Activated T-helper 2 cell treated with anti-CD3 and anti-CD28 coated beads, Interferon-gamma antibody, Interleukin-2, Interleukin-4, amounts not matched to agents 10 μg/mL and 5 μg/mL and 100 μg/mL, durations not matched to agents 14 hours and 24 hours and 36 hours (primary cell): Measurements from ENCODE around the gene SELENOS. TPM values are rescaled to one million over a fixed set of nuclear protein-coding genes. Genes with fewer than 3 reads are reported as not detected.

ENCODE experiments used
- DNase-seq: peaks from one replicate; pipeline ENCODE4 v3.0.0; 2021; ENCODE audit warnings: low spot score
- H3K27ac Mint-ChIP-seq: one replicate; pipeline ENCODE4 v1.8.0; 2021; ENCODE audit warnings: mixed read lengths
- H3K27me3 Mint-ChIP-seq: one replicate; pipeline ENCODE4 v1.8.0; 2021; ENCODE audit warnings: low read depth, mixed read lengths
- H3K36me3 Mint-ChIP-seq: one replicate; pipeline ENCODE4 v1.8.0; 2021; ENCODE audit warnings: low read depth, mixed read lengths
- H3K4me1 Mint-ChIP-seq: one replicate; pipeline ENCODE4 v1.8.0; 2021; ENCODE audit warnings: low read depth, mixed read lengths
- H3K4me3 Mint-ChIP-seq: one replicate; pipeline ENCODE4 v1.8.0; 2021; ENCODE audit warnings: low read depth, mild to moderate bottlenecking, moderate library complexity, mixed read lengths
- H3K9me3 Mint-ChIP-seq: one replicate; pipeline ENCODE4 v1.8.0; 2021; ENCODE audit warnings: mixed read lengths
- intact Hi-C: fragments of 100-400 bp; cut with micrococcal nuclease; formaldehyde crosslinking; loops from one replicate; pipeline ENCODE4 v1.15.1; 2023
- total RNA-seq: library from RNA; stranded (reverse); gene quantifications from 2 replicates; pipeline ENCODE4 v1.2.3, GENCODE V29; 2022

Gene SELENOS
- total RNA-seq, 1 donor from 2014 or later = 39.2 TPM

- peaks cover 16% of the 10 kb centered on the region for H3K4me1 Mint-ChIP-seq
- intact Hi-C loops = no loop called here
- no peak for DNase-seq
- H3K4me3 Mint-ChIP-seq = no peak overlapping the region
- H3K27ac Mint-ChIP-seq = no peak overlapping the region
- H3K27me3 Mint-ChIP-seq = no peaks in the 10 kb centered on the region
- no peaks in the 10 kb centered on the region for H3K9me3 Mint-ChIP-seq
- peaks cover 64% of the 10 kb centered on the region for H3K36me3 Mint-ChIP-seq
Observed at GRCh38 chr15:101280007-101280406, 2.7 kb upstream of the SELENOS start.

DNA sequence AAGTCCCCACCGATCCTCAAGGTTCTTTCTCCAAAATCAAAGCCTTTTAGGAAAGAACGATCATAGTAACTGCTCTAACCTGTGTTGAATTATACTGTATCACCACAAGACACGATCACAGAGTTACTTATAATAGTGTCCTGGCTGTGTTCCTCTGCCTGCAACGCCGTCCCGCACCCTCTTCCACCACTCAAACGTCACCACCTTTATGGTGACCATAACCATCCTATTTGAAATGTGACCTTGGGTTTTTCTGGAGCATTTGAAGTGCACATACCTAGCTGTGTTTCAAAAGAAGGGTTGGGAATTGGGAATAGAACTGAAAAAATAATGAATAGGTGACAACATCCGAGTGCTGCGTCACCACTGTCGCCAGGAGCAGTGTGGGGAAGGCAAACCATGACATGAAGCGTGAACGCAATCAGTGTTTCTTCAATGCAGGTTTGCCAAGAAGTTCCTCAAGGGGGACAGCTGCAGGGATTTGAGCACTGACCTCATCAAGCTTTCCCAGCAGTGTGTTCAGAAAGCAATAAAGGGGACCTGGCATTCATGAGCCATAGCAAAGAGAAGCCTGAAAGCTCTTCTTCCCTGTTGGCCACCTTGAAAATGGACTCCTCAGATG is 769 bp upstream of the SELENOS start:
- peaks cover 67% of the 10 kb centered on the region for H3K36me3 Mint-ChIP-seq
- H3K4me1 Mint-ChIP-seq = peaks cover 24% of the 10 kb centered on the region
- no peaks in the 10 kb centered on the region for H3K9me3 Mint-ChIP-seq
- peak overlapping the region; percentile 82 for H3K4me3 Mint-ChIP-seq
- no peaks in the 10 kb centered on the region for H3K27me3 Mint-ChIP-seq
- DNase-seq = no peak
- intact Hi-C loops = loop anchor here (2.0 kb wide), 1 partner anchor 17 kb away; the partner anchor contains the start of gene SNRPA1
- H3K27ac Mint-ChIP-seq = peak overlapping the region; percentile 60

DNA sequence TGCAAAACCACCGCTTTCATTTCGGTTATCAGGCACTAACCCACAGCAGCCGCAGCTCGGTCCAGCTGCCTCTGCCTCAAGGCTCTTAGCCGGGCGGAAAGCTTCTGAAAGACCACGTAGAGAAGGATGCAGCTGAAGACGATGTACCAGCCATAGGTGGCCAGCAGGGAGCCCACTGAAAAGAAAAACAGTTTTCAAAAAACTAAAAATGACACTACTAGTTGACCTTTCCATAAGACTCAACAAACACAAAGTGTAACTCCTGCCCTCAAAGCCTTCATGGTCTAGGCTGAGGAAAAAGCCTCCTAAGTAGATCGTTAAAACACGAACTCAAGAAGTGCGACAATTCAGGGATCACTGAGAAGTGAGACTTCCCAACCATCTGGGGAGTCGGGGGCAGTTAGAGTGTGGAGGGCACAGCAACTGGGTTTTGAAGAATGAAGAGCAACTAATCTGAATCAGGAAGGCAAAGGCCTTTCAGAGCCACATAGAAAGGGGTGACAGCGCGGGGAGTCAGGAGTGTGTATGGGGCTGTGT is 716 bp downstream of the SELENOS start:
- DNase-seq = no peak
- no peaks in the 10 kb centered on the region for H3K27me3 Mint-ChIP-seq
- intact Hi-C loops = loop anchor here (2.0 kb wide), 1 partner anchor 18 kb away; the partner anchor contains the start of gene SNRPA1
- peaks cover 67% of the 10 kb centered on the region for H3K36me3 Mint-ChIP-seq
- H3K9me3 Mint-ChIP-seq = no peaks in the 10 kb centered on the region
- peak overlapping the region; percentile 92 for H3K27ac Mint-ChIP-seq
- peak overlapping the region; percentile 99 for H3K4me3 Mint-ChIP-seq
- H3K4me1 Mint-ChIP-seq = peaks cover 24% of the 10 kb centered on the region

DNA sequence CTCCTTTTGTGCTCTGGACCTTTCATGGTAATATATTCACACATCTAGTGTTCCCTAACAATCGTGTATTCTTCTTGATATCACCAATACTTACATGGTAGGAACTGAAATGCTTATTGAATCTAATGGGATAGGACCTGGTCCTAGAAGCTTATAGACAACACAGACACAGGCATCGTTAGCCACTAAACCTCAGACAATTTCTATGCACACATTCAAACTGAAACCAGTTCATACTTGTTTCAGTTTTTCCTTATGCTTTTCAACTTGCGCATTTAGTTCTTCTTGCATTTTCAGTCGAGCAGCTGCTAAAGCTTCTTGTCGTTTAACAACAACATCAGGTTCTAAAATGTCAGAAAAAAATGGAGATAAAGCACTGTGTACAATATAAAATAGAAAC is 2.3 kb downstream of the SELENOS start:
- peak overlapping the region; percentile 53 for H3K4me3 Mint-ChIP-seq
- no peaks in the 10 kb centered on the region for H3K27me3 Mint-ChIP-seq
- DNase-seq = no peak
- peaks cover 68% of the 10 kb centered on the region for H3K36me3 Mint-ChIP-seq
- intact Hi-C loops = no loop called here
- H3K9me3 Mint-ChIP-seq = no peaks in the 10 kb centered on the region
- peak overlapping the region; percentile 60 for H3K27ac Mint-ChIP-seq
- peaks cover 24% of the 10 kb centered on the region for H3K4me1 Mint-ChIP-seq

- Mint-ChIP-seq H3K36me3 (peaks cover 71% of the 10 kb centered on the region), H3K27ac (no peak overlapping the region), H3K9me3 (no peaks in the 10 kb centered on the region), H3K27me3 (no peaks in the 10 kb centered on the region), H3K4me1 (peaks cover 24% of the 10 kb centered on the region), H3K4me3 (no peak overlapping the region)
- intact Hi-C loops = no loop called here
- DNase-seq = no peak
Observed at GRCh38 chr15:101273534-101273933, 3.8 kb downstream of the SELENOS start.

DNA sequence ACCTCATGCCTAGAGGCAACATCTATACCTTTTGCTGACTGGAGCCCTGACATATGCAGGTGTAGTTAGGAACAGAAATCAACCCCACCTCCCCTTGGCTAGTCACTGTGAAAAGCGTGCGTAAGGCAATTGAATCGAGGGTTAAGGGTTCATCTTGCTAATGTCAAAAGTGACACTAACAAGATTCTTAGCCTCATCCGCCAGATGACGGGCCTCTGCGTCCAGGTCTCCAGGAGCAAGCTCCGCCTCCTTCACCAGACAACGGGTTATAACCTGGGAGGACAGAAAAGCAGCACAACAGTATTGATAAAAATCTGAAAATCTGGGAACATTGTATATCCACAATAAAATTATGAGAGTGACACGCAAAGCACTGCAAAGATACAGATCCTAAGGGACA is 4.7 kb downstream of the SELENOS start:
- DNase-seq = no peak
- Mint-ChIP-seq H3K27ac (no peak overlapping the region), H3K27me3 (no peaks in the 10 kb centered on the region), H3K36me3 (peaks cover 71% of the 10 kb centered on the region), H3K4me1 (peaks cover 18% of the 10 kb centered on the region), H3K9me3 (no peaks in the 10 kb centered on the region), H3K4me3 (no peak overlapping the region)
- intact Hi-C loops = no loop called here

GRCh38 chr15:101269479-101270223 is 7.6 kb downstream of the SELENOS start:
- Mint-ChIP-seq H3K9me3 (no peaks in the 10 kb centered on the region), H3K36me3 (peaks cover 58% of the 10 kb centered on the region), H3K27ac (no peak overlapping the region), H3K4me3 (no peak overlapping the region), H3K27me3 (no peaks in the 10 kb centered on the region), H3K4me1 (peaks cover 4% of the 10 kb centered on the region)
- no peak for DNase-seq
- intact Hi-C loops = no loop called here

GRCh38 chr15:101267320-101268104 is 9.8 kb downstream of the SELENOS start:
- intact Hi-C loops = no loop called here
- Mint-ChIP-seq H3K27ac (no peak overlapping the region), H3K36me3 (peaks cover 36% of the 10 kb centered on the region), H3K9me3 (no peaks in the 10 kb centered on the region), H3K4me1 (peaks cover 6% of the 10 kb centered on the region), H3K4me3 (no peak overlapping the region), H3K27me3 (no peaks in the 10 kb centered on the region)
- no peak for DNase-seq

- Mint-ChIP-seq H3K9me3 (no peaks in the 10 kb centered on the region), H3K27me3 (no peaks in the 10 kb centered on the region), H3K27ac (no peak overlapping the region), H3K36me3 (peaks cover 29% of the 10 kb centered on the region), H3K4me3 (no peak overlapping the region), H3K4me1 (peaks cover 6% of the 10 kb centered on the region)
- intact Hi-C loops = no loop called here
- no peak for DNase-seq
Observed at GRCh38 chr15:101266787-101267186, 10.5 kb downstream of the SELENOS start.

GRCh38 chr15:101266034-101266433 is 11.3 kb downstream of the SELENOS start:
- H3K4me1 Mint-ChIP-seq = peaks cover 6% of the 10 kb centered on the region
- intact Hi-C loops = no loop called here
- H3K27ac Mint-ChIP-seq = no peak overlapping the region
- peaks cover 3% of the 10 kb centered on the region for H3K27me3 Mint-ChIP-seq
- no peaks in the 10 kb centered on the region for H3K9me3 Mint-ChIP-seq
- DNase-seq = no peak
- H3K4me3 Mint-ChIP-seq = no peak overlapping the region
- H3K36me3 Mint-ChIP-seq = peaks cover 21% of the 10 kb centered on the region

DNA sequence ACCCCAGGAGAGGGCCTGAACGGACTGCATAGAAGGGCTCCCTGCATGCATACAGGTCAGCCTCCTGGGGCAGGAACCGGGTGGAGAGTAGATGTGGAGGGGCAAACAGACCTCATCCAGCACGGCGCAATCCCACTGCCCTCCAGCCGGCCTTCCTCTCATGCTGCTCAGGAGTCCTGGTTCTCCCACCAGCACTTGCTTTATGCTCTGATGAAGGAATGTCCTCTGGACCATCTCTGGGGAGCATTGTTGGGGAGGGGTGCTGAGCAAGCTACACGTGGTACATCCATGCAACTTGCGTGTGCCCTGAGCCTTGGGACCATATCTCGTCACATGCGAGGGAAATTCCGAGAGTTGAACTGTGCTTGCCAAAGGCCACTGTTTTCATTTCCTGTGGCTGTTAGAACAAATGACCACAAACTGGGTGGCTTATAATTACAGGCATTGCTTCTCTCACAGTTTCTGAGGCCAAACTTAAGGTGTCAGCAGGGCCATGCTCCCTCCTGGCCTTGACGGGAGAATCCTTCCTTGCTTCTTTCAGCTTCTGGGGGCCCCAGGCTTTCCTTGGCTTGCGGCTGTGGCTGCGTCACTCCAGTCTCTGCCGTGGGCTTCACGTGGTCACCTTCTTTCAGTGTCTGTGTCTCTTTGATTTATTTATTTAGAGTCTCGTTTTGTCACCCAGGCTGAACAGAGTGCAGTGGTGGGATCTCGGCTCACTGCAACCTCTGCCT is 12.2 kb downstream of the SELENOS start:
- Mint-ChIP-seq H3K27me3 (peaks cover 4% of the 10 kb centered on the region), H3K36me3 (peaks cover 14% of the 10 kb centered on the region), H3K4me3 (no peak overlapping the region), H3K27ac (no peak overlapping the region), H3K4me1 (peaks cover 6% of the 10 kb centered on the region), H3K9me3 (no peaks in the 10 kb centered on the region)
- no peak for DNase-seq
- intact Hi-C loops = no loop called here

DNA sequence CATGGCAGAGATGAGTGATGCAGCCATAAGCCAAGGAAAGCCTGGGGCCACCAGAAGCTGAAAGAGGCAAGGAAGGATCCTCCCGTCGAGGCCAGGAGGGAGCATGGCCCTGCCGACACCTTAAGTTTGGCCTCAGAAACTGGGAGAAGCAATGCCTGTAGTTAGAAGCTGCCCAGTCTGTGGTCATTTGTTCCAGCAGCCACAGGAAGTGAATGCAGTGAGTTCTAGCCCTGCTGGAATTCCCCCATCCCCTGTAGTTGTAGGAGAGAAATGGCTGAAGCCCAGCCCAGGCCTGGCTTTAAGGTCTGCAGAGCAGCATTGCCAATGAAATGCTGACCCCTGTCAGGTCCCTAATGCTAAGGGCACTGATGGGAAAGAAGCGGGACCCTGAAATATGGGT is 13.3 kb downstream of the SELENOS start:
- Mint-ChIP-seq H3K4me3 (no peak overlapping the region), H3K9me3 (no peaks in the 10 kb centered on the region), H3K4me1 (peaks cover 6% of the 10 kb centered on the region), H3K36me3 (peaks cover 3% of the 10 kb centered on the region), H3K27ac (no peak overlapping the region), H3K27me3 (peaks cover 11% of the 10 kb centered on the region)
- intact Hi-C loops = no loop called here
- DNase-seq = no peak
